22Rv1 (cell line): Measurements from ENCODE around the gene TMEM244.

ENCODE experiments used
- CTCF ChIP-seq: fragments of 450-650 bp; IDR thresholded peaks from 2 replicates; pipeline ENCODE4 v1.5.1; 2017; ENCODE audit warnings: mild to moderate bottlenecking
- ZFX ChIP-seq: fragments of 450-650 bp; IDR thresholded peaks from 2 replicates; pipeline ENCODE4 v1.6.1; 2017; ENCODE audit warnings: antibody characterized with exemption, borderline replicate concordance

GRCh38 chr6:129903082-129903481 is 42.0 kb upstream of the TMEM244 start:
- TF ChIP-seq CTCF (no peak), ZFX (no peak)
